Astrocyte of the cerebellum (primary cell): ENCODE data around the gene TBX21.

ENCODE experiments used
- DNase-seq: peaks from one replicate; pipeline ENCODE4 v3.0.0-alpha.2; 2011; ENCODE audit warnings: low read depth
- H3K4me3 ChIP-seq: 2 replicates; pipeline ENCODE4 v1.5.1; 2011; ENCODE audit warnings: mild to moderate bottlenecking, low read depth, low read length, moderate library complexity
- CTCF ChIP-seq: IDR thresholded peaks from 2 replicates; pipeline ENCODE4 v1.5.1; 2012; ENCODE audit warnings: low read length, low read depth, moderate library complexity, mild to moderate bottlenecking; ENCODE audit errors: missing control alignments
- in situ Hi-C: cut with HindIII; loops from 2 replicates; pipeline ENCODE4 v1.10.0; 2017; ENCODE audit warnings: low sequenced_read_pairs

Gene TBX21

GRCh38 chr17:47776330-47777197 lies 43.5 kb downstream of the TBX21 start:
- DNase-seq = no peak
- H3K4me3 ChIP-seq = no peak overlapping the region
- TF ChIP-seq CTCF = peak; percentile 73
- in situ Hi-C loops = no loop called here

- no peak overlapping the region for H3K4me3 ChIP-seq
Measured at GRCh38 chr17:47778184-47778635, 45.2 kb downstream of the TBX21 start.

DNA sequence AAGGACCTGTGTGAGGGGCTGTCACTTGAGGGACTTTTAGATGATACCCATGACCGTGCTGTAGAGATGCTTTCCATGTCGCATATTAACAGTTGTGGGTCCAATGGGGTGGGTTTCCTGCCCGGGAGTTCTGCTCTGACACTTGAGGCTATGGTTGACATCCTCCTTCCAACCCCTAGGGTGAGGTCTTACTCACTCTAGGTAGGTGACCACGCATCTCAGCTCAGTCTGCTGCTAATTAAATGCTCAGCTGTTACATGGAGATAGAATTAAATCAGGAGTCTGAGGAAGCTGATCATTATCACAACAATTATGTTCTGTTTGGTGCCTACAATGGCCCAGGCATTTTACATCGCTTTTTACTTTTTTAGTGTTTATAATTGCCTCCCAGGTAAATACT lies 48.4 kb downstream of the TBX21 start:
- TF ChIP-seq CTCF = no peak
- in situ Hi-C loops = no loop called here
- no peak for DNase-seq
- H3K4me3 ChIP-seq = no peak overlapping the region

More at GRCh38 chr17:47778184-47778635, 45.2 kb downstream of the TBX21 start:
- DNase-seq = no peak
- in situ Hi-C loops = no loop called here
- TF ChIP-seq CTCF = no peak

DNA sequence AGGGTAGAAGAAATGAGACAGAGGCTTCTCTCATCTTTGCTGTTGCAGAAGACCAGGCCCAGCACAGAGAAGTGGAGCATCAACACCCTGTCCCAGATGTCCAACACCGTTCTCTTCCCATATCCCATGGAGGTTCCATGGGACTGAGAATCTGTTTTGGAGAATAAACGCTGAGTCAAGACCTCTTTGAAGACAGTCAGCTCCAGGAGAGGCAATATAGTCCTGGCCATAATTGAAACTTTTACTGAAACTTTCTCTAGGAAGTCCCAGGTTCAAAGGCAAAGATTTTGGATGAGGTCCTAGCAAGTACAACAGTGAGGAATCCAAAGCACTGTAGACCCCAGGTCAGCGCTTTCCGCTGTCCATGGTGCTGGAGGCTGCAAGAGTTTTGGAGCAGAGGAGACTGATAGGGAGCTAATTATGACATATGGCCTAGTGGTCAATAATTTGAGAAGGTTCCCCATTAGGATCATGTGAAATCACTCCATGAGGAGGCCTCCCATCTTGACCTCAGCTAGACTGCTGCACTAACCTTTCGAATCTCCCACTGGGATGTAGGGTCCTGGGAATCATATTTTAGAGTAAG lies 52.6 kb downstream of the TBX21 start:
- no peak overlapping the region for H3K4me3 ChIP-seq
- no peak for DNase-seq
- in situ Hi-C loops = no loop called here
- no peak for TF ChIP-seq CTCF

DNA sequence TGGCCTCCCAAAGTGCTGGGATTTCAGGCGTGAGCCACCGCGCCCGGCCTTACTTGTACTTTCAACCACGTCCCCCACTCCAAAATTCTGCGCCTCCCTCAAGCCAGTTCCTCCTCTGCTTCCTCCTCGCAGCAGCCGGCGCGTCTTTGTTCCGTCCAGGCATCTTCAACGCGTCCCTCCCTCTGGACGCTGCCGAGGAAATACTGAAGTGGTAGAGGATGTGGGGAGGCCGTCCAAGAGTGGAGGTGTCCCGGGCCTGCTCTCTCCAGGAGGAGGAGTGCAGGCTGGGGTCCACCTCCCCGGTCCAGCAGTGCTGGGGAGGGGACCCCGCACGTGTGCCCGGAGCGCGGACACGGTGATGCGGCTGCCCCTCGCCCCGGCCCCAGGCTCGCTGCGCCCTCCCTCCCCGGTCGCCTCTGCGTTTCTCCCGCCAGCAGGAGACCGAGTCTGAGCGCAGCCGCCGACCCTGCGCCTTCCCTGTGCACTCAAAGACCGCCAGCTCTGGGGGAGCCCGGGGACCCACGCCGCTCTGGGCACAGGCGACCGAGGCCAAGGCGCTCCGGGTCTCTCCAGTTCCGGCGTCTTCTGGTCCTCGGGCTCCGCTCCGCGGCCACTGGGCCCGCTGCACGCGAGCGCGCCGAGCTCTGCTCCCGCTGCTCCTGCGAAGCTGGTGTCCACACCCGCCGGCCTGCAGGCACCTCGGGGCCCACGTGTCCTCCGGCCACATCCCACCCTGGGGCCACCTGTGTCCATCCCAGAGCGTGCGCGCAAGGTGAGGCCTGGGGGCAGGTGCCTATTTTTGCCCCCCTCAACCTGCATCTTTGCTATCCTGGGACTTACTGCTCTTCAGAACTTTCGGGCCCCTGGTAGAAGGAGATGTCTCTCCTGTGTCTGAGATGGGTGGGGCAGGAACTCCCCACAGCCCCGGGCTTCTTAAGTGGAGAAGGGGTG lies 56.9 kb downstream of the TBX21 start:
- in situ Hi-C loops = no loop called here
- H3K4me3 ChIP-seq = peak overlapping the region; percentile 19
- peak; percentile 54 for TF ChIP-seq CTCF
- DNase-seq = no peak

DNA sequence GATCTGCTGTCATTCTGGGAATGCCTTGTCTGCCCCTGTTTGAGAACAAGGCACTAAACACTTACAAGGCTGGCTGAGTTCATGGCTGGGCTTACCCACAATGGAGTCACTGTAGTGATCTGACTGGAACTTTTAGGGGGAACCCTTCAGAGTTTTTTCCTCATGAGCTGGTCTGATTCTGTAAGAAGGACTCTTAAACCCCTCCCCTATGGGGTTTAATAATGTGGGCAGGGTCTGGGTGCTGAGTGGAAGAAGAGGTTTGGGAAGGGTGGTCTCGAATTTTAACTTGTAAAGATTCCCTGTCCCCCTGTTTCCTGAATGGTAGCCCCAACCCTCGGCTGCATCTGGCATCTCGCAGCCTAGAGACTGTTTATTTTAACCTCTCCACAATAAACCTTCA lies 58.0 kb downstream of the TBX21 start:
- no peak overlapping the region for H3K4me3 ChIP-seq
- in situ Hi-C loops = no loop called here
- no peak for DNase-seq
- no peak for TF ChIP-seq CTCF
